EL (cell line): ENCODE measurements around the gene SIN3A.

Experiments
- DNase-seq: peaks from one replicate; pipeline ENCODE4 v3.0.0-alpha.2; 2016

Gene SIN3A

DNA sequence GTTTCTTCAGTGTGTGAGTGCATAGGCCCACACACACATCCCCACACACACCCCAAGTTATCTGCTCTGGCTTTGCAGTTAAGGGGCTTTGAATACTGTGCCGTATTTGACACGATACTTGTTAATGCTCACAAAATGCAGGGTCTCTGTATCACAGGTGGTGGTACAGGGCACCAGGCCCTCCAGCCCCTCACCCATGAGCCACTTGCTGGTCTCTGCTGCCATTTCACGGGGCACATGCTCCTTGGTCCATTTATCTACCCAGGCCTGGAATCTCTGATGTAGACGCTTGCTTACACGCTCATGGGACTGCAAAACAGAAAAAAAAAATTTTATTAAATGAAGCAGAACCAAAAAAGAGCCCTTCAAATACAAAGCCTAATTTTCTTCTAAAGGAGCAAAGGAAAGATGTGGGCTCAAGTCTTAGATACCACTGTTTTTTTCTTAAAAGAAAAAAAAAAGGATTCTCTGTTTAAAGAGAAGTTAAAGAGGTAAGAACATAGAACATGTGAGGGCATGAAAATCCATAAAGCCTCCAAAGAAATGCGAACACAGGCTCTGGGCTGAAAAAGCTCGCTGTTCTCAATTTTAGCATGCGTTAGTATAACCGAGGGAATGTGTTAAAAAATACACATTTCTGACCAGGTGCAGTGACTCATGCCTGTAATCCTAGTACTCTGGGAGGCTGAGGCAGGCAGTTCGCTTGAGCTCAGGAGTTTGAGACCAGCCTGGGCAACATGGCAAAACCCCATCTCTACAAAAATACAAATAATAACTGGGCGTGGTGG is 79.4 kb downstream of the SIN3A start:
- no peak for DNase-seq

DNA sequence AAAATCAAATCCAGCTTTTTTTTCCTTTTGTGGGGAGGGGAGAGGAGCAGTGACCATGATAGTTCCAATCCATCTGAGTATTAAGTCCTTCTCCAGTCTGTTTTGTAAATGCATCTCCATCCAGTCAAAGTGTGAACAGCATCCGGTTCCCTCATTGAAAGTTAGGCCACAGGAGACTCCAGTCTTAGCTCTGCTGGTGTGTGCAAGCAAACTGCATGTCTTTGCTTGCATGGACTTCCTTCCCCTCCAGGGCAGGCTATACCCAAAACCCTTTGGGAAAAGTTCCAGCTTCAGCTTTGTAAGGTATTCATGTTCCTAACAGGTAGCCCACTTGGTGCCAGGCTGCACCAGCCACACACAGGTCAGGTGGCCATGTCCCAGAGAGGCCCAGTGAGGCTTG is 80.0 kb downstream of the SIN3A start:
- DNase-seq: no peak

DNA sequence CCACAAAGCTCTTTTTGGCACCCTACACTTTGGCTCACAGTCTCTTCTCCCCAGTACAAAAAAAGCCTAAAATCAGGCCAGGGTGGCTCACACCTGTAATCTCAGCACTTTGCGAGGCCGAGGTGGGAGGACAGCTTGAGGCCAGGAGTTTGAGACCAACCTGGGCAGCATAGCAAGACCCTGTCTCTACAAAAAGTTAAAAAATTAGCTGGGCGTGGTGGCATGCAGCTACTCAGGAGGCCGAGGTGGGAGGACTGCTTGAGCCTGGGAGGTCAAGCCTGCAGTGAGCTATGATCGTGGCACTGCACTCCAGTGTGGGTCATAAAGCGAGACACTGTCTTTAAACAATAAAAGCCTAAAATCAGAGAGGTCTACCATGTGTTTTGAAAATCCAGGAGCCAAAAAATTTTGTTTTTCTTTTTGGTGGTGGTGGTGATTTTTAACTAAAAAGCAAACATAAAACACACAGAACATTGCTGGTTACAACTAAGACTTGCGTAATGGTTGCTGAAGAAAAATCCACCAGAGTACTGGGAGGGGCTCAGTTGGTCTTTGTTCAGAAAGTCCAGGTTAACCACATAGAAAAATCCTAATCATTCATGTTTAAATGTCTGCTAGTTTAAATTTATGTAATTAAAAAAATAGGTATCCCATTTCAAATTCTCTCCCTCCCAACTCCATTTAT is 81.5 kb downstream of the SIN3A start:
- no peak for DNase-seq

DNA sequence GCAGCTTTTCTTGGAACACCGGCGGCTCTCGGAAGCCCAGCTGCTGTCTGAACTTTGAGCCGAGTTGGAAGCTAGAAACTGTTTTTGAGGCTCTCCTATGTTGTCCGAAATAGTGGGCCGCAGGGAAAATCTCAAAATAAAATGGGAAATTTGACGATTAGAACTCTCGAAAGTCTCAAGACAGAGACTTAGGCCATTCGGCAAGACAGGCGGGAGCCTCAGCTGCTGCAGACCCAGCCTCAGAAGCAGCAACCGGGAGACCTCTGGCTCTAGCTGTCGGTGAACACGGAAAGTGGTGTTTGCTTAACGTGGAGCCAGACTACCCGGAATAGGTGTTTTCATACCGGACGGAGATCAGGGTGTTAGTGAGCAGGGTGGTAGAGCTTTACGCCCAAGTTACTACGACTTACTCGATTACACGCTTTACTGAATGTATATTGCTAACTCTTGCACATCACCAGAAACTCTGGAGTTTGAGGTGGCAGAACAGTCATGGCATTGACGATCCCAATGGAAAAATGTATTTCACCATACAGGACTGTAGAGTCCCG is 82.7 kb downstream of the SIN3A start:
- DNase-seq: peak; percentile 18

DNA sequence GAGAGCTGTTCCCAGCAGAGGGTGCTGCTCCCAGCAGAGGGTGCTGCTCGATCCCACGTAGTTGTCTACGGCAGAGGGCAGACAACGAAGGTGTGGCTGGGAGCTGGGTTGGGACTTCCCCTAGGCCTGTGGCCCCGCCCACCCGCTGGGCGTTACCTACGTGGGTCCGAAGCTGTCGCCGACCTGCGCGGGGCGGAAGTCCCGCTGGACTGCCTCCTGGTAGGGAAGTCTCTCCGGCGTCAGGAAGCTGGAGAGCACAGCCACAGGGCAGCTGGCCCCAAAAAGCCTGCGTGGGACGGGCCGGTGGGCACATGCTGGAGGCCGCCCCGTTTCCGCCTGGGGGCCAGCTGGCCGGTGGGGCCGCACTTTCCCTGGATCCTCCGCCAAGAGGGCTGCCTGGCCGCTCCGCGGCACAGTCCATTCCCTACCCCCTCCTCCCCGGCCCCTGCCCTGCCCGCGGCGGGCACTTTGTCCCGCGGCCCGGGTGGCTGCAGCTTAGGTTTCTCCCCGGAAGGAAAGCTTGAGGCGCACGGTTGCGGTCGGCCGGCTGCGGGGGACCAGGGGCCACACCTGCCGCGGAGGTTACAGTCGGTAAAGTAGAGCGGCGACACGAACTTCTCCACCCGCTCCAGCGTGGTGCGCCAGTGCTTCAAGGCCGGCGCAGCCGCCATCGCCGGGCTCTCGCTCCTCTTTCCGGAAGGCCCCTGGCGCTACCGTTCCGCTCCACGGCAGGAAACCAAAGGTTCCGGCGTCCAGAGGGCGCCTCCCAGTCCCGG is 83.4 kb downstream of the SIN3A start, which contains the start of gene MAN2C1:
MAN2C1 (minus strand) TSS at position 695 of the 776 bp plus-strand sequence; CDS start at position 671, 24 bp downstream.
- DNase-seq: peak; percentile 97

DNA sequence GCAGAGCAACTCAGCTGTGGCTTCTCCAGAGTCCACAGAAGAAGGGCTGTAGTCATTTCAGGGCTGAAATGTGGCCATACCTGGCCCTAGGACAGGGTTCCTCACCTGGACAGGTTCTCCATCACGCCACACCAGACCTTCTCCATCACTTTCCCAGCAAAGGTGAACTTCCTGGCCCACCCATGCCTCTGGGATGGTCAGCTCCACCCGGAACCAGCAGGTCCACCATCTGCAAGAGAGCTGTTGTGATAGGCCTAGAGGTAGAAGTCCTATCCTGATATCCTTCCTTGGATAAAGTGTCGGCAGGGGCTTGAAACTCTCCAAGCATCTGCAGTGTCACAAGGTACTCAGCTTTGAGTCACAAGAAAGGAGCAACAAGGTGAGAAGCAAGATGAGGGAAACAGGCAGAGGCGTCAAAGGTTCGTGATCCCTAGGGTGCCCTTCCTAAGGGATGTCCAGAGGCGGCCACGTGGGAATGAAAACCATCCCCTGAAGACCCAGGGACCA is 84.0 kb downstream of the SIN3A start:
- no peak for DNase-seq

DNA sequence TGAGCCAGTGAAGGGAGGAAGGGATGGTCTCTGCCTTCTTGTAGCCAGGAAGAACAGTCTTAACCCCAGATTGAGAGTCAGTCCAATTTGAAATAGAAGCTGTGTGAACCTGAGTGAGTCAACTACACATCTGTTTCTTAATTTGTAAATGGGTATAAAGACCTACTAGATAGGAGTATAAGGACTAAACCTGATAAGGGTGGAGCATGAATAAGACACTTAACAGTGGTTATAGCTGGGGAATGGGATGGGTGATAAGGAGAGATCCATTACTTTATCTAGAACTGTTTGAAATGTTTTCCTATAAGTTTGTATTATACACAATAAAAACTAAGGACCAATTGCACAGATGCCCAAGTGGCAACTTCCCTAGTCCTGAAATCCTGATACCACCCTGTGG is 84.5 kb downstream of the SIN3A start:
- DNase-seq: no peak

DNA sequence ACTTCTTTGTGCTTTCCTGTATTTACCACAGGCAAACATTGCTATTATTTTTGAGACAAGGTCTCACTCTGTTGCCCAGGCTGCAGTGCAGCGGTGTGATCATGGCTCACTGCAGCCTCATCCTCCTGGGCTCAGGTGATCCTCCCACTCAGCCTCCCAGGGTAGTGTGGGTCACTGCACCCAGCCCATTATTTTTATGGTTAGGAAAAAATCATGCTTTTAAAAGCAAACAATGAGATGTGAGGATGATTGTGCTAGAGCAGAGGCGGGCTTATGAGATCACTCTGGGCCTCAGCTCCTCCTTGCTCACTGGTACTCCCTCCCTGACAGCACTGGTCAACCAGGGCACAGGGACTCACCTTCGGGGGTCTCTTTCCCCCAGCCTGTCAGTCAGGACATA is 85.3 kb downstream of the SIN3A start:
- no peak for DNase-seq

DNA sequence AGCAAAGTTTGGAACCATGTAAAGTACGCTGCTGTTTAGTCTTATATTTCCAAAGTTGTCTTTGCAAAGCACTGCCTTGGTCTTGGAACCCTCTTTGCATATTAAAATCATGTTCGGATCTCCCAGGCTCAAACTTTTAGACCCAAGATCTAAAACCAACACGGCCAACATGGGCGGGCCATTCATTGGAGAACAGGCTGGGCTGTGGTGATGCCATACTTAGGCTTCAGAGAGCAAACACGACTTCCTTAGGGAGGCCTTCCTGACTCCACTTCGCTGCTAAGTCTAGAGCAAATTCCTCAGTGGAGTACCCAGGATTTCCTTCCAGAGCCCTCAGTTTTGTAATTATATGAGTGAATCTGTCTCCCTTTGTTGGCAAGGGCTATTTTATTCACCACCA is 86.6 kb downstream of the SIN3A start:
- DNase-seq: no peak

DNA sequence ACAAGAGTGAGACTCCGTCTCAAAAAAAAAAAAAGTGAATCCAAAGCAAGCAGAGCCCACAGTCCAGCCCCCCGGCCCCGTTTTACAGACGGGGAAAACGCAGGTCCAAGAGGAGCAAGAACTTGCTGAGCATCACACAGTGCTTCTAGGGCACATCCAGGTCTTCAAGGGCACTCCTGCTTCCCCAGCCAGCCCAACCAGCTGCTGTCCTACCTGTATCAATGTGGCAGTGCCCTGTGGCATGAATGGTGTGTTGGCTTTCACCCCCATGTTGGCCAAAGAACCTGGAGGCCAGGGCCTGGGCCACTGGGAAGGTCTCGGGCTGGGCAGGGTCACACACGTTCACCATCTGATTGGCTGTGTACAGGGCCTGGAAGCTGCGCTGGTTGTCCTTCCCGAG is 87.7 kb downstream of the SIN3A start:
- no peak for DNase-seq

DNA sequence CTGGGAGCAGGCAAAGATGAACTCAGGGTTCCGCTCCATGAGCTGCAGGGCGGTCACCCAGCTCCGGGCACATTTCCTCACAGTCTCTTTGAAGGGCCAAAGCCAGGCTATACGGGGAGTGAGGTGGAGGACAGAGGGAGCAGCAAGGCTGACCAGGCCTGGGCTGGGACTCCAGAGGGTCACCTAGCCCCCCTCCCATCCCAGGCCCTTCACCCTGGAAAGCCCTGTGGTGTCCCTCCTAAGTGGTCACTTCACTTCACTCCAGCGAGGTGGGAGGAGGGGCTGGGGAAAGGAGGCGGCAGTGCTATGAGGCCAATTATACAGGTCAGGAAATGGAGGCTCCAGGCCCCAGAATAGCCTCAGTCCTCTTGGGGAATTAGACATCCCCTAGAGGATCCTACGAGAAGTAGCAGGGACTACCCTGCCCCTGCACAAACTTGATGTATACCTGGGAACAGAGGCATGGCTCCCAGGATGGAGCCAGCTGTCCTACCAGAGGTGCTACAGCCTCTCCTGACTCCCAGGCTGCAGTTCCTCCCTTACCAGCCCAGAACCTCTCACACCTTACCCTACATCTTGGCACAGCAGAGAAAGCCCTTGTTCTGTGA is 88.7 kb downstream of the SIN3A start:
- no peak for DNase-seq

DNA sequence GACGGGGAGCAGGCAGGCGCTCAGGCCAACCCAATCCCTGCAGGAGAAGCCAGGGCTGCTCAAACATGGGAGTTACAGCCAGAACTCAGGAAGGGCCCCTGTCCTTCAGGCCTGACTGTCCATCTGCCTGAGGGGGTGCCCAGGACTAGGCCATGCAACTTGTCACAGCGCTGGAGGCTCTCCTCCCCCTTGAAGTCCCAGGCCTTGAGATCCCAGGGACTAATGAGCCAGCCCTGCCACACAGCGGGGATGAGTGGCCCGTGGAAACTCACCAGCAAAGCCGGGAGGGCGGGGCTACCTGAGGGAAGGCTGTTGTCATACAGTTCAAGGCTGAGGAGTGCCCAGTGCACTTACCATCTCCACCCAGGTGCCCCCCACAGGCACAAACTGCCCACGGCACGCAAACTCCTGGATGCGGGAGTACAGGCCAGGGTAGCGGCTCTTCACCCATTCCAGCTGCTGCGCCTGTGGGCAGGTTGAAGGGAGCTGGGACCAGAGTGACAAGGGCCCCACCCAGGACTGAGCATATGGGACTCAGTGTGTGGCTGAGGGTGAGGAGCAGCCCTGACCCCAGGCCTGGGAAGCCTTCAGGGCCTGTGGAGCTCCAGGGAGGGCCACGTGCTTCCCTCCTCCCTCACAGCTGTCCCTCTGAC is 89.4 kb downstream of the SIN3A start:
- DNase-seq: no peak

DNA sequence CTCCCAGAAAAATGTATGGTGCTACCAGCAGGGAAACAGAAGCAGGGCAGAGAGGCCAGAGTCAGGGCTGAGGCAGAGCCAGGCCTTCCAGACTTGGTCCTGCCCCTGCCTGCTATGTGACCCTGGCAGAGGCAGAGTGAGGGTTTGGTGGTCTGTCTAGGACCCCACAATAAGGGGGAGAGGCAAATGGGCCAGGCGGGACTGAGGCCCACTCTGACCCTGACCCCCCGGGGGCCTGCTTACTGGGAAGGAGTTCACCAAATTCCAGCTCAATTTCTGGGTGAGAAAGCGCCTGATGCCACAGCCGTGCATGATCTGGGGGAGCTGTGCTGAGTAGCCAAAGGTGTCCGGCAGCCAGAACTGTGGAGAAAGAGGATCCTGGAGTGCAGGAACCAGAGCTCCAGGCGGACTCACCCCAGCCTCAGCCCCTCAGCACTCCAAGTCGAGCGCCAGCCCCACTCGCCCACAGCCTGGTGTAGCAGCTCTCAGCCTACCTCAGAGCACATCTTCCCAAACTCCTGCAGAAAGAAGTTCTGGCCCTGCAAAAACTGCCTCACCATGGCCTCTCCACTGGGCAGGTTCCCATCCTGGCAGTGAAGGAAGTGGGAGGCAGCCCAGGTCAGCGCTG is 90.0 kb downstream of the SIN3A start:
- no peak for DNase-seq

DNA sequence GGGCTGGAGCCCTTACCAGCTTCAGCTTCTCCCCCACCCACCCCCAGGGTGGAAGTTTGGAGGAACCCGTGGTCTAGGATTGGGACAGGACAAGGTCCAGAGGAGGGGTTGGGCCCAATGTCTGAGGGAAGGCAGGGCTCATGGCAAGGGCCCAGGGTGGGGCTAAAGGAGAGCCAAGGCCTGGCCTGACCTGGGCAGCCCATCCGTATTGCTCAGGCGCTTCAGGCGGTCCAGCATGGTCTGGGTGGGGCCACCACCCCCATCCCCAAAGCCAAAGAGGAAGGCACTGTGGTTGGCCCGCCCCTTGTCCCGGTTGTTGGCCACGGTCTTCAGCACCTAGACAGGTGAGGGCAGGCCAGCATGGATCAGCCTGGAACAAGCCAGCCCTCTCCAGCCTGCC is 90.6 kb downstream of the SIN3A start:
- no peak for DNase-seq

DNA sequence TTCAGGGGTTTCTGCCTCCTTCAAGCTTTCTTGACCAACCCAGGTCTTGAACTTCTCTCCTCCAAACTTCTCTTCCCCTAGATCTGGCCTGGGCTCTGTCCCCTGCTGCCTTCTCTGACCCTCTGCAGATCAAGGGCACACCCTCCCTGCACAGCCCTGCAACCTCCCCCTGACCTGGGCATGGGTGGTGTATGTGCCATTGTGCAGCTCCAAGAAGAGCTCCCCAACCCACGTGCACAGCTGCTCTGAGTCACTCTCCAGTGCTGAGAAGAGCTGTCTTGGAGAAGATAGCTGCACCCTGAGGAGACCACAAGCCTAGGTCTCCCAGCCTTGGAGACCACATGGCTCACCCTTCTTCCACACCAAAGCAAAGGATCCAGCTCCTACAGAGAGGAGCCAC is 91.1 kb downstream of the SIN3A start:
- no peak for DNase-seq

DNA sequence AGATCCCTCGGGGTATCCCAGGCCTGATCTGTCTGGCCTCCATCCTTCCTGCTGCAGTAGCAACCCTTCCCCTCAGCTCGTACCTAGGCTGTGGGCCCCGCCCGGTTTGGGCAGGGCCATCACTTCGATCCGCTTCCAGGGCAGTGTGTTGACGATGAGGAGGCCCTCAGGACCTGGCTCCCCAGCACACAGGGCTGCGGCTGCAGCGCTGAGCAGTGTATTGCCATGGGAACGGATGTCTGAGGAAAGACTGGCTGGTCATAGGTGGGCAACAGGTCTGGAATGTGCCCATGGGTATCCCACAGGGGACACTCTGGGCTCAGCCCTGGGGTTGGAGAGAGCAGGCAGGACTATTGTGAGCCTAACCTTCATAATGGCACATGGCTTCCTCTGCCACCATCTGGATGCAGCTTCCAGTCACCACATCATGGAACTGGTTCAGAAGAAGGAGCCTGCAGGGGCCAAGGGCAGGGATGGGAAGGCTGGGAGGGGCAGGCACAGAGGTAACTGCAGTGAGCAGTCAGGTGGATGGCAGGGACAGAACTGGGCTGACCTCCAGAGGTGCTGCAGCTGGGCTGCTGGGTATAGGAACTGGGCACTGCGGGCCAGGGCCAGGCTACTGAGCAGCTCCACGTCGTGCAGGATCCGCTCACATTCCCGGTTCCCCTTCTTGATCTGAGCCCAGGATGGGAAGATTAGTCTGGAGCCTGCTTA is 91.8 kb downstream of the SIN3A start:
- no peak for DNase-seq

DNA sequence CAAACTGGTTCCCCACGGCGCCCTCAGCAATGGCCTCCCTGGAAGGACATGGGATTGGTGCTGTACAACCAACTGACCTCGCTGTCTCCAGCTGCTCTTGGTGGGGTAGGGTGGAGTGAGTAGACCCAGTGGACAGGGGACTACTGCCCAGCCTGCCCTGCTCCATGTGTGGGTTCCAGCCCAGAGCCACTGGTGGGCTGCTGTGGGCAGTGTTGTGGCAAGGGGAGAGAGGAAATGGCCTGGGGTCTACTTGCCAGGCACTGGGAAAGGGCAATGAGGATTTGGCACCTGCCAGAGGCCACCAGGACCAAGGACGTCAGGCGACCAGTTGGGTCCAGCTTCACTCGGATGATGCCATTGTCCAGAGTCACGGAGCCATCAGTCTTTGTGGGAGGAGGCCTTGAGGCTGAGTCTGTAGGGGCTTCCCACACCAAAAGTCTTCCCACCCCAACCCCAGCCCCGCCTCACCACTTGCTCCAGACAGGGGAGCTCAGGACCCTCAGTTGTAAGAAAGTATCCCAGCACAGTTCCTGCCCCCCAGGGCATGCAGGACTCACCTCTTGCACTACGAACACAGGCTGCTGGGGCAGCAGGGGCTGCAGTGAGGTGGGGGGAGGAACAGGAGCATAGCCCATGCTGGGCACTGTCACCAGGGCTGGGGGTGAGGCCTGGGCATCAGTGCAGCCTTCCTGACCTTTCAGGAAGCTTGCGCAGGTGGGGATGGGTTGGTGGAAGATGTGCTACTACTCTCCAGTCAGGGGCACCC is 92.5 kb downstream of the SIN3A start:
- DNase-seq: no peak

DNA sequence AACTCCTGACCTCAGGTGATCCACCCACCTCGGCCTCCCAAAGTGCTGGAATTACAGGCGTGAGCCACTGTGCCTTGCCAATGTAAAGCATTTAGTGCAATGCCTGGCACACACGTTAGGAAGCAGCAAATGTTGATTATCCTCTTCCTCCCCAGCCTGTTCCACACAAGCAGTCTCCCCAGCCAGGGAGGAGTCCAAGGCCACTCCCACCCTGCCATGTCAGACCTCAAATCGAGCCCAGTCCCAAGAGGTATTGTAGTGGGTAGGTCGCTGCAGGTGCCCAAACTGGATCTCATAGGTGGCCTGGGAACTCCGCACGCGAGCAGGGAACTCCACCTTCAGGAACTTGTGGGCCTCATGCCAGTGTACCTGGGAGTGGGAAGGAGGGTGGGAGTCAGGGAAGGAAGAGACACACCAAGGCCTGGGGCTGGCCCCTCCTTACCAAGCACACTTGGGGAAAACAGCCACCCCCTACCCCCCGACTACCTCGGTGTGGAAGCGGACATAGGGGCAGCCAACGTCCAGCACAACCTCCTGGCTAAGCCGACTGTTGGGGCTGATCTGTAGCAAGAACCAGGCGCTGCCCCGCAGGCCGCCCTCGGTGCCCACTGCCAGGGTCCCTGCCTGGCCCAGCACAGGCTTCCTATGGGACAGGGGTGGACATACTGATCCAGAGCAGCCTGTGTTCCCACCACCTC is 93.4 kb downstream of the SIN3A start:
- no peak for DNase-seq

DNA sequence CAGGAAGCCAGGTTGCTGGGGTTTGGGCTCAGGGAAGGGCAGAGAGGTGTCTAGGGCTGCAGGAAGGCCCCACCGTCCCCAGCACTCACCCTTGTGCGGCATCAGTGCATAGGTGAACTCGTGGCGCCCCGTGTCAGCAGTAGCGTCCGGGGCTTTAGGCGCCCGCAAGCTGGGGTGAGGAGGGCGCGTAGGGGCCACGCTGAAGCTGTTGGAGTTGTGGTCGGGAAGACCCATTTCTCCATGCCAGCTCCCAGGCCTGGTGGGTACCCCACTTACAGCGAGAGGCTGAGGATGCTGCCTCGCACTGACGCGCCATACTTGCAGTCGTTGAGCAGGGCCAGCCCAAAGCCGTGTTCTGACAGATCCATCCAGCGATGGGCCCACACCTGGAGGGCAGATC is 95.0 kb downstream of the SIN3A start:
- no peak for DNase-seq

DNA sequence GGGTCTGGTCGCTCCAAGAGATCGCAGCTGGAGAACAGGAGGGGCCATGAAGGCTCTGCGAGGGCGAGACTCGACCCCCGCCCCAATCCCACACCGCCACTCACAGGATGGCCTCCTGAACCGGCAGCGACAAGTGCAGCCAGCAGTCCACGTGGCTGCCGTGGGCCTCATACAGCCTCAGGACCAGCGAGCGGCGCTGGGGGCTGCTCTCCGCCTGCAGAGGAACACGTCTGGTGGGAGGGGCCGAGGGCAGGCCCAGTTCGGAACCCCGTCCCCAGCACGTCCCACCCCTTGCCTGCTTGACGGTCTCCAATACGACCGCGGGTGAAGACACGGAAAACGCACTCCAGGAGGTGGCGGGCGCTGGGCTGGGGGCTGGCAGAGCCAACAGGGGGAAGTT is 95.5 kb downstream of the SIN3A start:
- DNase-seq: no peak
